Psoas muscle (tissue), 8 donors: ENCODE results near the gene MARCHF4. TPM values are rescaled to one million over a fixed set of nuclear protein-coding genes. Genes with fewer than 3 reads are reported as not detected.
A peak's percentile ranks its signal among the peaks of the same experiment; 100 is the strongest.

Source experiments
- ATAC-seq, 4 donors: fragments of 200-7000 bp; cut with Tn5 transposase; one replicate each; pipeline ENCODE4 v1.9.1; 2020; ENCODE audit warnings: moderate library complexity in 3 of 4, mild to moderate bottlenecking in 2 of 4
- DNase-seq, 2 donors: peaks; one replicate each; pipeline ENCODE4 v3.0.0-alpha.2; 2020
- H3K27ac ChIP-seq: fragments of 200-600 bp; one replicate; pipeline ENCODE4 v1.8.0; 2022
- H3K27me3 ChIP-seq, 3 donors: fragments of 200-600 bp in 1 of 3; one replicate each; pipeline versions ENCODE4 v1.6.1 to v1.8.0; 2013 to 2022; ENCODE audit warnings: low read length in 2 of 3, mild to moderate bottlenecking in 2 of 3, moderate library complexity in 1 of 3; ENCODE audit not compliant: insufficient read depth in 3 of 3
- H3K36me3 ChIP-seq, 2 donors: fragments of 200-600 bp in 1 of 2; one replicate each; pipeline versions ENCODE4 v1.6.1 to v1.8.0; 2013 to 2022; ENCODE audit warnings: low read depth in 1 of 2, mild to moderate bottlenecking in 1 of 2, moderate library complexity in 1 of 2; ENCODE audit not compliant: insufficient read depth in 1 of 2
- H3K4me1 ChIP-seq: fragments of 200-600 bp; one replicate; pipeline ENCODE4 v1.8.0; 2022
- H3K4me3 ChIP-seq: fragments of 200-600 bp; one replicate; pipeline ENCODE4 v1.8.0; 2022; ENCODE audit warnings: mild to moderate bottlenecking
- H3K9me3 ChIP-seq: fragments of 200-600 bp; one replicate; pipeline ENCODE4 v1.8.0; 2022
- WGBS, 3 donors: extraction: QIAGEN DNeasy Blood & Tissue Kit; methylation state at CpG; one replicate each; pipeline versions ENCODE4 v1.1.6 to v1.1.7; 2013; 5-methylcytosine and 5-hydroxymethylcytosine counted together
- intact Hi-C, 2 donors: fragments of 100-400 bp; cut with DNase I; formaldehyde crosslinking; loops; one replicate each; pipeline versions ENCODE4 v1.11.0 to v1.14.2; 2022
- polyA plus RNA-seq, 3 donors: library from polyadenylated mRNA; stranded (reverse); fragments of 200-250 nt; gene quantifications; one replicate each; pipeline ENCODE4 v1.2.3, GENCODE V29; 2013
- total RNA-seq, 4 donors: library from RNA; stranded (reverse); fragmentation: NEBNext Ultra II Directional in 2 of 4; extraction: Animal tissue kit (Norgen Biotek cat#: 25700) in 2 of 4; gene quantifications; one replicate each; pipeline versions ENCODE4 v1.2.1 to v1.2.4, GENCODE V29; 2021 to 2023
- TF ChIP-seq, protein P1 (sequence below): fragments of 200-600 bp; IDR thresholded peaks from one replicate; pipeline ENCODE4 v1.8.0; 2022; ENCODE audit warnings: antibody characterized with exemption
- donor health status: healthy with polysubstance abuse.
- donor health status: DM: no; HTN: no; CAD: no; lungs with moderate emphysema.
- donor health status: Bipolar disorder and iron deficiency.
- donor health status: healthy.
- donor health status: DM: yes; HTN: yes; CAD: no.
- donor health status: DM: no; HTN: no; CAD: no.
- donor health status: DM: no; HTN: no; CAD: no.
- donor health status: DM: yes; HTN: yes; CAD: no.

MARCHF4 gene
- total and polyA plus RNA-seq, 7 donors: 0.01 to 0.04 TPM; not detected in 5

DNA sequence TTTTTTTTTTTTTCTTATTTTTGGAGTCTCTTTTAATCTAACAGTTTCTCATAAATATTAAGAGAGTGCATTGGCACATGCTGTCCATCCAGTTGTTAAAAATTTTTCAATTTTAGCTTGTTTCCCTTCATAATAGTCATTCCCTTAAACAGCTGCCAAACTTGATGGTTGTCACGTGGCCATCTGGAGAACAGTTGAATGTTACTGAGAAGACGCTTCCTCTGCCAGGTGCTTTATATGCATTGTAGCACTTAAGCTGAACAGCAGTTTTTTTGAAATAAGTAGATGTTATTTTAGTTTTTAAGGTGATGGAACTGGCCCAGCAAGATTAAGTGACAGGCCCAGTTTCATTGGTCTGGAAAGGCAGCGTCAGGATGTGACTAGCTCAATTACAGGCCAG is 43.3 kb upstream of the MARCHF4 start:
- intact Hi-C loops: no loop called here
- no peak for ATAC-seq
- H3K36me3 ChIP-seq: peaks cover 11 to 55% of the 10 kb centered on the region in 2 donors

DNA sequence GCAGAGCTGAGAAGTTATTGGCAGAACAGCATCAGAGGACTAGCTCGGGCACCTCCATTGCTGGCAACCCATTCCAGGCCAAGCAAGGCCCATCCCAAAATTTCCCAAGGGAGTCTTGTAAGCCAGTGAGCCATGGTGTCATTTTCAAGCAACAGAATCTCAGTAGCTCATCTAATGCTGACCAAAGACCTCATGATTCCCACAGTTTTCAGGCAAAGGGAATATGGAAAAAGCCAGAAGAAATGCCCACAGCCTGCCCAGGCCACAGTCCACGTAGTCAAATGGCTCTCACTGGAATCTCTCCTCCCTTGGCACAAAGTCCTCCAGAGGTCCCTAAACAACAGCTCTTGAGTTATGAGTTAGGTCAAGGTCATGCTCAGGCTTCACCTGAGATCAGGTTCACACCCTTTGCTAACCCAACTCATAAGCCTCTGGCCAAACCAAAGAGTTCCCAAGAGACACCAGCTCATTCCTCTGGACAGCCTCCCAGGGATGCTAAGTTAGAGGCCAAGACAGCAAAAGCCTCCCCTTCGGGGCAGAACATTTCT is 42.6 kb upstream of the MARCHF4 start:
- DNase-seq (no peak), ATAC-seq (no peak)
- Histone ChIP-seq H3K36me3 (peaks cover 11 to 49% of the 10 kb centered on the region in 2 donors), H3K9me3 (no peaks in the 10 kb centered on the region), H3K27ac (no peak overlapping the region), H3K27me3 (no peaks in the 10 kb centered on the region), H3K4me3 (no peak overlapping the region), H3K4me1 (peaks cover 8% of the 10 kb centered on the region)
- TF ChIP-seq, protein P1, sequence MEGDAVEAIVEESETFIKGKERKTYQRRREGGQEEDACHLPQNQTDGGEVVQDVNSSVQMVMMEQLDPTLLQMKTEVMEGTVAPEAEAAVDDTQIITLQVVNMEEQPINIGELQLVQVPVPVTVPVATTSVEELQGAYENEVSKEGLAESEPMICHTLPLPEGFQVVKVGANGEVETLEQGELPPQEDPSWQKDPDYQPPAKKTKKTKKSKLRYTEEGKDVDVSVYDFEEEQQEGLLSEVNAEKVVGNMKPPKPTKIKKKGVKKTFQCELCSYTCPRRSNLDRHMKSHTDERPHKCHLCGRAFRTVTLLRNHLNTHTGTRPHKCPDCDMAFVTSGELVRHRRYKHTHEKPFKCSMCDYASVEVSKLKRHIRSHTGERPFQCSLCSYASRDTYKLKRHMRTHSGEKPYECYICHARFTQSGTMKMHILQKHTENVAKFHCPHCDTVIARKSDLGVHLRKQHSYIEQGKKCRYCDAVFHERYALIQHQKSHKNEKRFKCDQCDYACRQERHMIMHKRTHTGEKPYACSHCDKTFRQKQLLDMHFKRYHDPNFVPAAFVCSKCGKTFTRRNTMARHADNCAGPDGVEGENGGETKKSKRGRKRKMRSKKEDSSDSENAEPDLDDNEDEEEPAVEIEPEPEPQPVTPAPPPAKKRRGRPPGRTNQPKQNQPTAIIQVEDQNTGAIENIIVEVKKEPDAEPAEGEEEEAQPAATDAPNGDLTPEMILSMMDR: no peak
- 72 to 85% (median 77%) methylated on average over 3 of the region's 3 CpGs for WGBS, 3 donors
- intact Hi-C loops: no loop called here

More for the DNA sequence above, 43.3 kb upstream of the MARCHF4 start:
- TF ChIP-seq, protein P1: no peak
- Histone ChIP-seq H3K9me3 (no peaks in the 10 kb centered on the region), H3K27ac (no peak overlapping the region), H3K4me1 (peaks cover 8% of the 10 kb centered on the region), H3K27me3 (no peaks in the 10 kb centered on the region), H3K4me3 (no peak overlapping the region)
- DNase-seq: no peak
- WGBS, 3 donors: 49 to 85% (median 54%) methylated on average over 3 of the region's 3 CpGs

DNA sequence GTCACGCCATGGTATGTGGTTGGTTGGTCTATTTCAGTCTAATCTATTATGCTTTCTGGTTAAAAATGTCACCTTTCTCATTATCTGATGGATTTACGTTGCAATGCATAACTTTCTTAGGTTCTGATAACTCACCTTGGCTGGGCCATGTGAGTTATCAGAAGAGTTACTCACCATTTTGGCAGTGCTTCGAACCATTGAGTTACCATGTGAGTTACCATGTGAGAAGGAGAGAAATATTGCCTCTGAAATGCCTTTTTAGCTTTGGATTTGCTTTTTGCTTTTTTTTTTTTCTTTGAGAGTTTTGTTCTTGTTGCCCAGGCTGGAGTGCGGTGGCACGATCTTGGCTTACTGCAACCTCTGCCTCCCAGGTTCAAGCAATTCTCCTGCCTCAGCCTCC is 41.6 kb upstream of the MARCHF4 start:
- TF ChIP-seq, protein P1: no peak
- Histone ChIP-seq H3K4me1 (peaks cover 8% of the 10 kb centered on the region), H3K9me3 (no peaks in the 10 kb centered on the region), H3K27me3 (no peaks in the 10 kb centered on the region), H3K4me3 (no peak overlapping the region), H3K27ac (no peak overlapping the region), H3K36me3 (peaks cover 11 to 44% of the 10 kb centered on the region in 2 donors)
- 95 to 97% (median 96%) methylated on average over 5 of the region's 5 CpGs for WGBS, 3 donors
- DNase-seq (no peak), ATAC-seq (no peak)
- intact Hi-C loops: no loop called here

DNA sequence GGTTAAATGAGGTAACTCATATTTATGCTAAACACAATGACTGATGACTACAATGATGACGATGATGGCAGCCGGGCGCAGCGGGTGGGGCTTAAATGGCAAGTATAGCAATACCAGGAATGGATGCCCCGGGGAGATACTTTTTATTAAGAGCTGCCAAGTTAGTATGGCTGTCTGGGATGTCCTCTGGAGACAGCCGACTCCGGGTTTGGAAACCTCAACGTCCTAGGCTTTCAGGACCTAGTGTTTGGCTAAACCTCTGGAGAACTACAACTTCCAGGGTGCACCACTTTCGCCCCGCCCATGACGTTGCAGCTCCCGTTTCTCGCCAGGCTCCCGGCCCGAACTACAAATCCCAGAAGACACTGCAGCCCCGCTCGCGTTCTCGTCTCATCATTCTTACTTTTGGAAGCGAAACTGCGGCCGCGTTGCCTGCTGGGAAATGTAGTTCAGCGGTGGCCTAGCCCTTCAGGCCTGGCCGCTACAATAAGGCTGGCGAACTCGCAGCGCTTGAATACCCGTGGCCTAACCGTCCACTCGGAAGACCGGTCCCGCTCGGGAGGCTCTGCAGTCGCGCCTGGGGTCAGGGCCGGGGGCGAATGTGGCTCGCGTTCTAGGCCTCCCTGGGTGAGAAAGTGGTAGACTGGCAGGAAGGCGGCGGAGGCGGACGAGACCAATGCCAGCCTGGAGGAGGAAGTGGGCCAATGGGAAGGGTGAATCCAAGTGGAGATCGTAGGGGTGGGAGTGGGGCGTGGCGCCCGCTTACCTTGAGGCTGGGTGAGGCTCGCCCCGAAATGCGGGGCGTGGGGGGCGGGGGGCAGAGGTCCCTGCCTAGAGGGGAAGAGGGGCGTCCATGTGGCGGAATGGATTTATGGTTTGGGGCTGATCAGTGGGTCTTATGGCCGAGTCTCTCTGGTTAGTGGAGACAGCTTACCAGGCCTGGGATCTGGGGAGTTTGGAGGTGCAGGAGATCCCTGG is 40.0 kb upstream of the MARCHF4 start, which contains the start of gene SMARCAL1:
Gene SMARCAL1 (plus strand): TSS at position 463 of the 978 bp plus-strand sequence. CDS start 2,221 bp downstream, outside the sequence.
- TF ChIP-seq, protein P1: no peak
- Histone ChIP-seq H3K4me1 (peaks cover 8% of the 10 kb centered on the region), H3K27me3 (no peaks in the 10 kb centered on the region), H3K9me3 (no peaks in the 10 kb centered on the region), H3K27ac (peak within 1 kb of the TSS; percentile 98), H3K36me3 (peaks cover 11 to 31% of the 10 kb centered on the region in 2 donors), H3K4me3 (peak within 1 kb of the TSS; percentile 97)
- WGBS, 3 donors: 6 to 7% (median 7%) methylated on average over 50 to 56 of the region's 56 CpGs
- DNase-seq: peak; percentile 99 to 100
- intact Hi-C loops: no loop called here
- peak; percentile 95 to 97 (median 97) for ATAC-seq
